GM23338 (cell line): Measurements from ENCODE around the gene KIFAP3.

Experiments used
- CREB1 ChIP-seq: fragments of 250-450 bp; sonication (Bioruptor Pico); IDR thresholded peaks from 2 replicates; pipeline ENCODE4 v1.5.0; 2020; ENCODE audit warnings: low read depth, mild to moderate bottlenecking, moderate library complexity
- CTCF ChIP-seq, 2 experiments: fragments of 200-600 bp in 1 of 2; sonication (generic) in 1 of 2; conservative IDR thresholded peaks; 2 replicates each; pipeline versions ENCODE4 v1.5.1 to v1.6.1; 2016 to 2017; ENCODE audit warnings: antibody characterized with exemption in 2 of 2, low read depth in 2 of 2, mild to moderate bottlenecking in 2 of 2, moderate library complexity in 1 of 2
- EZH2 ChIP-seq: fragments of 200-600 bp; sonication (generic); IDR thresholded peaks from one replicate; pipeline ENCODE4 v1.8.0; 2017; ENCODE audit warnings: antibody characterized with exemption, mild to moderate bottlenecking, low read depth; ENCODE audit not compliant: unreplicated experiment
- EZH2phosphoT487 ChIP-seq: fragments of 200-600 bp; sonication (generic); IDR thresholded peaks from one replicate; pipeline ENCODE4 v1.8.1; 2018; ENCODE audit warnings: antibody characterized with exemption; ENCODE audit not compliant: unreplicated experiment
- JUNB ChIP-seq: IDR thresholded peaks from one replicate; pipeline ENCODE4 v1.6.1; 2016; ENCODE audit warnings: antibody characterized with exemption; ENCODE audit not compliant: unreplicated experiment
- NANOG ChIP-seq: IDR thresholded peaks from 2 replicates; pipeline ENCODE4 v1.6.1; 2016; ENCODE audit warnings: antibody characterized with exemption, borderline replicate concordance
- POLR2AphosphoS5 ChIP-seq: IDR thresholded peaks from 2 replicates; pipeline ENCODE4 v1.6.1; 2016; ENCODE audit warnings: antibody characterized with exemption, low read depth
- REST ChIP-seq: IDR thresholded peaks from one replicate; pipeline ENCODE4 v1.6.1; 2018; ENCODE audit warnings: antibody characterized with exemption; ENCODE audit not compliant: unreplicated experiment
- STAT1 ChIP-seq: IDR thresholded peaks from one replicate; pipeline ENCODE4 v1.6.1; 2016; ENCODE audit warnings: antibody characterized with exemption; ENCODE audit not compliant: unreplicated experiment
- ZNF331 ChIP-seq: fragments of 250-450 bp; sonication (Bioruptor Pico); IDR thresholded peaks from 2 replicates; pipeline ENCODE4 v1.5.0; 2020; ENCODE audit warnings: low read depth, mild to moderate bottlenecking, moderate library complexity

DNA sequence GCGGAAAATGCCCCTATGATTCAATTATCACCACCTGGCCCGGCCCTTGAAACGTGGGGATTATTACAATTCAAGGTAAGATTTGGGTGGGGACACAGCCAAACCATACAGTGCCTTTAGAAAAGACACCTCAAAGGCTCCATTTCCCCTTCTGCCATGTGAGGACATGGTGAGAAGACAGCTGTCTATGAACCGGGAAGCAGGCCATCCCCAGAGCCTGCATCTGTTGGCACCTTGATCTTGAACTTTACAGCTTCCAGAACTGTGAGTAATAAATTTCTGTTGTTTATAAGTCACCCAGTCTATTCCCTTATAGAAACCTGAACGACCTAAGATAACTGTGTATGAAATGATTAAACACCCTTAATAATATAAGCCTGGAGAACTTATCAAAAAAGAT lies 61.6 kb downstream of the KIFAP3 start:
- TF ChIP-seq CTCF (conservative IDR thresholded peaks at IDR 0.05; ENCODE audit: low read depth in 2 of 2): no peak
- no peak for TF ChIP-seq JUNB
- no peak for TF ChIP-seq EZH2phosphoT487
- TF ChIP-seq EZH2: no peak
- TF ChIP-seq POLR2AphosphoS5: no peak
- TF ChIP-seq STAT1: no peak
- TF ChIP-seq NANOG: no peak
- no peak for TF ChIP-seq REST
- TF ChIP-seq ZNF331 (CRISPR knock-in tag): no peak
- no peak for TF ChIP-seq CREB1 (CRISPR knock-in tag)
